Stimulated activated naive B cell treated with anti-CD40 and anti-IgM and Interleukin-4, amounts not matched to agents 10 μg/mL and 1 μg/mL and 100 μg/mL, for 72 hours (primary cell): Measurements from ENCODE around the gene TTC36.
"Not testable (repeated sequence)": the region's sequence is repeated elsewhere in the genome, so short reads cannot be mapped to it uniquely, and the experiment has no call there.

Experiments used
- ATAC-seq, 2 donors: fragments of 150-1000 bp; cut with Tn5 transposase; replicated peaks; 2 replicates each; pipeline ENCODE4 v1.10.0; 2021; ENCODE audit warnings: moderate library complexity in 1 of 2
- DNase-seq: peaks from one replicate; pipeline ENCODE4 v3.0.0; 2021
- H3K27ac Mint-ChIP-seq: one replicate; pipeline ENCODE4 v1.8.0; 2022; ENCODE audit warnings: mild to moderate bottlenecking, mixed read lengths
- H3K27me3 Mint-ChIP-seq, 2 donors: one replicate each; pipeline ENCODE4 v1.8.0; 2022; ENCODE audit warnings: mixed read lengths in 2 of 2
- H3K36me3 Mint-ChIP-seq, 2 donors: one replicate each; pipeline ENCODE4 v1.8.0; 2022; ENCODE audit warnings: mixed read lengths in 2 of 2, mild to moderate bottlenecking in 1 of 2
- H3K4me1 Mint-ChIP-seq, 2 donors: one replicate each; pipeline ENCODE4 v1.8.0; 2022; ENCODE audit warnings: mixed read lengths in 2 of 2, mild to moderate bottlenecking in 1 of 2
- H3K4me3 Mint-ChIP-seq, 2 donors: one replicate each; pipeline ENCODE4 v1.8.0; 2022; ENCODE audit warnings: mild to moderate bottlenecking in 2 of 2, mixed read lengths in 2 of 2, moderate library complexity in 1 of 2
- H3K9me3 Mint-ChIP-seq, 2 donors: one replicate each; pipeline ENCODE4 v1.8.0; 2022; ENCODE audit warnings: mixed read lengths in 2 of 2, mild to moderate bottlenecking in 1 of 2

The TTC36 gene

GRCh38 chr11:118577995-118578394 is 50.7 kb downstream of the TTC36 start:
- Mint-ChIP-seq H3K4me1 (peaks cover 23 to 32% of the 10 kb centered on the region in 2 donors), H3K36me3 (peaks cover 12 to 13% of the 10 kb centered on the region in 2 donors)
- not testable (repeated sequence) for H3K27ac Mint-ChIP-seq, H3K9me3 Mint-ChIP-seq, H3K27me3 Mint-ChIP-seq, ATAC-seq, DNase-seq, H3K4me3 Mint-ChIP-seq
